HepG2 (cell line): ENCODE measurements around the gene CEMP1. TPM values are rescaled to one million over a fixed set of nuclear protein-coding genes. Genes with fewer than 3 reads are reported as not detected.

Experiments used
- ARID5B ChIP-seq: IDR thresholded peaks from 2 replicates; pipeline ENCODE4 v1.4.0; 2020; ENCODE audit warnings: mild to moderate bottlenecking, missing genetic modification reagents
- DNMT1 ChIP-seq: sonication (generic); formaldehyde crosslinking; IDR thresholded peaks from 2 replicates; pipeline ENCODE4 v1.5.1; 2020; ENCODE audit warnings: mild to moderate bottlenecking, missing genetic modification reagents
- GATAD1 ChIP-seq: IDR thresholded peaks from 2 replicates; pipeline ENCODE4 v1.6.1; 2016; ENCODE audit warnings: missing genetic modification reagents, missing compliant biosample characterization
- GPN1 ChIP-seq: sonication (generic); formaldehyde crosslinking; IDR thresholded peaks from 2 replicates; pipeline ENCODE4 v1.5.1; 2020; ENCODE audit warnings: missing genetic modification reagents, borderline replicate concordance
- RAD51 ChIP-seq: fragments of 450-650 bp; IDR thresholded peaks from 2 replicates; pipeline ENCODE4 v1.6.1; 2016; ENCODE audit warnings: borderline replicate concordance
- RFXAP ChIP-seq: sonication (generic); formaldehyde crosslinking; IDR thresholded peaks from 2 replicates; pipeline ENCODE4 v1.4.0; 2020; ENCODE audit warnings: missing genetic modification reagents, borderline replicate concordance
- ZNF20 ChIP-seq: sonication (generic); formaldehyde crosslinking; IDR thresholded peaks from 2 replicates; pipeline ENCODE4 v1.4.0; 2020; ENCODE audit warnings: mild to moderate bottlenecking, moderate library complexity, missing genetic modification reagents
- ZNF260 ChIP-seq: sonication (generic); formaldehyde crosslinking; IDR thresholded peaks from 2 replicates; pipeline ENCODE4 v1.4.0; 2020; ENCODE audit warnings: missing genetic modification reagents, low read depth, mild to moderate bottlenecking, borderline replicate concordance
- ZNF317 ChIP-seq: sonication (generic); formaldehyde crosslinking; IDR thresholded peaks from 2 replicates; pipeline ENCODE4 v1.5.0; 2020; ENCODE audit warnings: mild to moderate bottlenecking, missing genetic modification reagents
- ZNF333 ChIP-seq: sonication (generic); formaldehyde crosslinking; IDR thresholded peaks from 2 replicates; pipeline ENCODE4 v1.4.0; 2020; ENCODE audit warnings: mild to moderate bottlenecking, missing genetic modification reagents, borderline replicate concordance
- ZNF431 ChIP-seq: sonication (generic); formaldehyde crosslinking; IDR thresholded peaks from 2 replicates; pipeline ENCODE4 v1.9.0; 2022; ENCODE audit warnings: missing genetic modification reagents, low read depth, mild to moderate bottlenecking, borderline replicate concordance
- ZNF605 ChIP-seq: sonication (generic); formaldehyde crosslinking; IDR thresholded peaks from 2 replicates; pipeline ENCODE4 v1.8.0; 2022; ENCODE audit warnings: mild to moderate bottlenecking, missing genetic modification reagents
- ZNF639 ChIP-seq: conservative IDR thresholded peaks from 2 replicates; pipeline ENCODE4 v1.6.1; 2018; ENCODE audit warnings: missing genetic modification reagents
- ZNF761 ChIP-seq: sonication (generic); formaldehyde crosslinking; conservative IDR thresholded peaks from 2 replicates; pipeline ENCODE4 v1.4.0; 2020; ENCODE audit warnings: mild to moderate bottlenecking, missing genetic modification reagents
- polyA plus RNA-seq, 8 experiments: library from polyadenylated mRNA; depleted of rRNA in 3 of 8; stranded (reverse) in 7 of 8; unstranded in 1 of 8; fragments of >200 nt; fragmentation: Illumina TruSeq in 4 of 8; extraction: Trizol in 4 of 8; gene quantifications; 2 replicates each; pipeline versions ENCODE4 v1.2.1 to v1.2.3, GENCODE V29; 2011 to 2016; ENCODE audit warnings: low read depth in 4 of 8, missing spikeins in 1 of 8, mixed read lengths in 1 of 8; ENCODE audit not compliant: insufficient read depth in 1 of 8
- total RNA-seq, 5 experiments: library from RNA; depleted of rRNA; stranded (reverse); fragments of >200 nt; fragmentation: Illumina TruSeq; extraction: Trizol; gene quantifications; 2 replicates each; pipeline ENCODE4 v1.2.3, GENCODE V29; 2016; ENCODE audit warnings: low read depth in 1 of 5
- TF ChIP-seq, protein P1 (sequence below), 2 experiments: fragments of 450-650 bp in 1 of 2; sonication (generic) in 1 of 2; formaldehyde crosslinking in 1 of 2; IDR thresholded peaks; 2 replicates each; pipeline versions ENCODE4 v1.6.1 to v1.8.0; 2016 to 2022; ENCODE audit warnings: antibody characterized with exemption in 1 of 2, mild to moderate bottlenecking in 1 of 2, missing genetic modification reagents in 1 of 2

The CEMP1 gene
- total and polyA plus RNA-seq, 2 of the 13 experiments (the other 11 are each of a cell fraction or from before 2014, with no cell fraction given) = not detected

DNA sequence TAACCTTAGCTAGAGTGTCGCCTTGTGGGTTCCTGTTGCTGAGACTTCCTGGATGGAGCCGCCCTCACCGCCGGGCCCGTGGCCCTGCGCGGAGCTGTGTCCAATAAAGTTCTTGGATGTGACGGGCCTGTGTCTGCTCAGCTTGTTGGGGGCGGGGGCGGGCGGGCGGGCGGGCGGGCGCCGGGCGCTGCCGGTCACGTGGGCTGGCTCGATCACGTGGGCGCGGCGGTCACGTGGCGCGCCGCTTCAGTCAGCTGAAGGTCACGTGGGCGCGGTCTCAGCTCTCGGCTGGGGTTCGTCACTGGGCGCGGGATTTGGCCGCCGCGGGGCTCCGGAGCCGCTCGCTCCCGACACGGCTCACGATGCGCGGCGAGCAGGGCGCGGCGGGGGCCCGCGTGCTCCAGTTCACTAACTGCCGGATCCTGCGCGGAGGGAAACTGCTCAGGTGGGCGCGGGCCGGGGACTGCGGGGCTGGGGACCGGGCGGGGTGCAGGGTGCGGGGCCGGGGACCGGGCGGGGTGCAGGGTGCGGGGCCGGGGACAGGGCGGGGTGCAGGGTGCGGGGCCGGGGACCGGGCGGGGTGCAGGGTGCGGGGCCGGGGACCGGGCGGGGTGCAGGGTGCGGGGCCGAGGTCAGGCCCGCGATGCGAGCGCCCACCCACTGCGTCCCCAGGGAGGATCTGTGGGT lies 11.0 kb downstream of the CEMP1 start, which contains the start of gene AMDHD2 (continued):
- TF ChIP-seq ZNF431 (CRISPR knock-in tag) = no peak
- peak; percentile 96 for TF ChIP-seq RAD51
- peak; percentile 22; the same call in 1 of the 2 replicates for TF ChIP-seq RFXAP (CRISPR knock-in tag)
- no peak for TF ChIP-seq ZNF605 (CRISPR knock-in tag)
- TF ChIP-seq ZNF317 (CRISPR knock-in tag) = no peak
- TF ChIP-seq GPN1 (CRISPR knock-in tag) = no peak
- 0 out of 2 replicates have a peak, but pooled peaks have one; percentile 57 for TF ChIP-seq DNMT1
- TF ChIP-seq, protein P1, sequence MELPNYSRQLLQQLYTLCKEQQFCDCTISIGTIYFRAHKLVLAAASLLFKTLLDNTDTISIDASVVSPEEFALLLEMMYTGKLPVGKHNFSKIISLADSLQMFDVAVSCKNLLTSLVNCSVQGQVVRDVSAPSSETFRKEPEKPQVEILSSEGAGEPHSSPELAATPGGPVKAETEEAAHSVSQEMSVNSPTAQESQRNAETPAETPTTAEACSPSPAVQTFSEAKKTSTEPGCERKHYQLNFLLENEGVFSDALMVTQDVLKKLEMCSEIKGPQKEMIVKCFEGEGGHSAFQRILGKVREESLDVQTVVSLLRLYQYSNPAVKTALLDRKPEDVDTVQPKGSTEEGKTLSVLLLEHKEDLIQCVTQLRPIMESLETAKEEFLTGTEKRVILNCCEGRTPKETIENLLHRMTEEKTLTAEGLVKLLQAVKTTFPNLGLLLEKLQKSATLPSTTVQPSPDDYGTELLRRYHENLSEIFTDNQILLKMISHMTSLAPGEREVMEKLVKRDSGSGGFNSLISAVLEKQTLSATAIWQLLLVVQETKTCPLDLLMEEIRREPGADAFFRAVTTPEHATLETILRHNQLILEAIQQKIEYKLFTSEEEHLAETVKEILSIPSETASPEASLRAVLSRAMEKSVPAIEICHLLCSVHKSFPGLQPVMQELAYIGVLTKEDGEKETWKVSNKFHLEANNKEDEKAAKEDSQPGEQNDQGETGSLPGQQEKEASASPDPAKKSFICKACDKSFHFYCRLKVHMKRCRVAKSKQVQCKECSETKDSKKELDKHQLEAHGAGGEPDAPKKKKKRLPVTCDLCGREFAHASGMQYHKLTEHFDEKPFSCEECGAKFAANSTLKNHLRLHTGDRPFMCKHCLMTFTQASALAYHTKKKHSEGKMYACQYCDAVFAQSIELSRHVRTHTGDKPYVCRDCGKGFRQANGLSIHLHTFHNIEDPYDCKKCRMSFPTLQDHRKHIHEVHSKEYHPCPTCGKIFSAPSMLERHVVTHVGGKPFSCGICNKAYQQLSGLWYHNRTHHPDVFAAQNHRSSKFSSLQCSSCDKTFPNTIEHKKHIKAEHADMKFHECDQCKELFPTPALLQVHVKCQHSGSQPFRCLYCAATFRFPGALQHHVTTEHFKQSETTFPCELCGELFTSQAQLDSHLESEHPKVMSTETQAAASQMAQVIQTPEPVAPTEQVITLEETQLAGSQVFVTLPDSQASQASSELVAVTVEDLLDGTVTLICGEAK (IDR thresholded peaks at IDR 0.05) = 0 out of 2 replicates have a peak, but pooled peaks have one; percentile 18
- TF ChIP-seq, protein P1 (CRISPR knock-in tag; IDR thresholded peaks at IDR 0.05) = peak; percentile 94
- TF ChIP-seq ARID5B (CRISPR knock-in tag) = 0 out of 2 replicates have a peak, but pooled peaks have one; percentile 36
- no peak for TF ChIP-seq ZNF260 (CRISPR knock-in tag)
- TF ChIP-seq GATAD1 (CRISPR knock-in tag) = peak; percentile 94
- no peak for TF ChIP-seq ZNF639 (CRISPR knock-in tag)
- TF ChIP-seq ZNF761 (CRISPR knock-in tag) = no peak
- no peak for TF ChIP-seq ZNF20 (CRISPR knock-in tag)
- TF ChIP-seq ZNF333 = no peak
